Heart left ventricle (tissue), 16 donors: ENCODE measurements around the gene ELOB. TPM values are rescaled to one million over a fixed set of nuclear protein-coding genes. Genes with fewer than 3 reads are reported as not detected.
A peak's percentile ranks its signal among the peaks of the same experiment; 100 is the strongest.

Experiments used
- ATAC-seq, 4 donors: fragments of 200-7000 bp; cut with Tn5 transposase; one replicate each; pipeline ENCODE4 v1.9.1; 2020 to 2022; ENCODE audit warnings: moderate library complexity in 4 of 4, mild to moderate bottlenecking in 3 of 4, moderate number of reproducible peaks in 1 of 4
- DNase-seq, 5 donors: peaks; one replicate each; pipeline ENCODE4 v3.0.0-alpha.2; 2020
- H3K27ac ChIP-seq, 12 donors: fragments of 200-600 bp; sonication (generic) in 4 of 12; one replicate each; pipeline versions ENCODE4 v1.5.0 to v1.8.0; 2016 to 2022; ENCODE audit warnings: mild to moderate bottlenecking in 2 of 12
- H3K27me3 ChIP-seq, 9 donors: fragments of 200-600 bp; sonication (generic) in 2 of 9; one replicate each; pipeline versions ENCODE4 v1.5.1 to v1.8.0; 2016 to 2022; ENCODE audit warnings: mild to moderate bottlenecking in 3 of 9
- H3K36me3 ChIP-seq, 9 donors: fragments of 200-600 bp; sonication (generic) in 2 of 9; one replicate each; pipeline versions ENCODE4 v1.5.0 to v1.8.0; 2018 to 2022; ENCODE audit warnings: mild to moderate bottlenecking in 2 of 9
- H3K4me1 ChIP-seq, 12 donors: fragments of 200-600 bp; sonication (generic) in 4 of 12; one replicate each; pipeline versions ENCODE4 v1.5.0 to v1.8.0; 2016 to 2022; ENCODE audit warnings: mild to moderate bottlenecking in 3 of 12
- H3K4me3 ChIP-seq, 12 donors: fragments of 200-600 bp; sonication (generic) in 4 of 12; one replicate each; pipeline versions ENCODE4 v1.5.0 to v1.8.0; 2017 to 2022; ENCODE audit warnings: mild to moderate bottlenecking in 9 of 12, moderate library complexity in 4 of 12
- H3K9me3 ChIP-seq, 12 donors: fragments of 200-600 bp; sonication (generic) in 4 of 12; one replicate each; pipeline versions ENCODE4 v1.5.0 to v1.8.0; 2016 to 2022; ENCODE audit warnings: mild to moderate bottlenecking in 1 of 12
- POLR2A ChIP-seq, 2 donors: fragments of 450-650 bp; IDR thresholded peaks; one replicate each; pipeline ENCODE4 v1.6.1; 2017; ENCODE audit warnings: antibody characterized with exemption in 2 of 2, mild to moderate bottlenecking in 2 of 2, moderate library complexity in 2 of 2
- WGBS, 4 donors: extraction: QIAGEN DNeasy Blood & Tissue Kit in 2 of 4; methylation state at CpG; one replicate each; pipeline versions ENCODE4 v1.1.5 to v1.1.7; 2013 to 2018; 5-methylcytosine and 5-hydroxymethylcytosine counted together
- intact Hi-C, 10 donors: fragments of 100-400 bp; cut with DNase I; formaldehyde crosslinking; loops; one replicate each; pipeline versions ENCODE4 v1.11.1 to v1.14.2; 2022
- polyA plus RNA-seq, 2 donors: library from polyadenylated mRNA; stranded (reverse); fragments of 200-250 nt; gene quantifications; one replicate each; pipeline ENCODE4 v1.2.3, GENCODE V29; 2013
- total RNA-seq, 9 donors: library from RNA; depleted of rRNA in 2 of 9; stranded (reverse); fragments of >200 nt in 2 of 9; fragmentation: NEBNext Ultra II Directional in 3 of 9; extraction: Animal tissue kit (Norgen Biotek cat#: 25700) in 3 of 9; gene quantifications; one replicate each; pipeline versions ENCODE4 v1.1.0 to v1.2.4, GENCODE V29; 2016 to 2023
- TF ChIP-seq, protein P1 (sequence below), 12 donors: fragments of 200-600 bp; sonication (generic) in 4 of 12; IDR thresholded peaks; one replicate each; pipeline versions ENCODE4 v1.5.0 to v1.8.0; 2018 to 2022; ENCODE audit warnings: antibody characterized with exemption in 12 of 12, mild to moderate bottlenecking in 5 of 12
- donor health status: ischemic (EF 13 %, LVEDD 7.1; RV severe dilation, severe dysfunction).
- donor health status: healthy with polysubstance abuse.
- donor health status: DM: no; HTN: yes; CAD: no.
- donor health status: DM: no; HTN: no; CAD: no.
- donor health status: ischemic (EF 25% LVEDD 6.9; RV normal size, moderate dysfunction).
- donor health status: ischemic (EF 25% LVEDD 5.7; RV mildly dilated, moderate dysfunction).
- donor health status: healthy.
- donor health status: DM: yes; HTN: yes; CAD: no.
- donor health status: ischemic (EF 35%, LVEDD 5.7; RV mildly dilated, moderate dysfunction).
- donor health status: nonischemic (EF 11% LVEDD 7.7; RV severe dilation, severe dysfunction).
- donor health status: DM: yes; HTN: yes; CAD: no.
- donor health status: PGD.
- donor health status: ischemic (EF 29% LVEDD 5.4; RV normal size, mild dysfunction).
- donor health status: nonischemic (EF 23%, LVEDD 6.1; RV moderate dilation, normal function).

ELOB gene
- total and polyA plus RNA-seq, 11 donors: 213 to 1,067 (median 325) TPM

DNA sequence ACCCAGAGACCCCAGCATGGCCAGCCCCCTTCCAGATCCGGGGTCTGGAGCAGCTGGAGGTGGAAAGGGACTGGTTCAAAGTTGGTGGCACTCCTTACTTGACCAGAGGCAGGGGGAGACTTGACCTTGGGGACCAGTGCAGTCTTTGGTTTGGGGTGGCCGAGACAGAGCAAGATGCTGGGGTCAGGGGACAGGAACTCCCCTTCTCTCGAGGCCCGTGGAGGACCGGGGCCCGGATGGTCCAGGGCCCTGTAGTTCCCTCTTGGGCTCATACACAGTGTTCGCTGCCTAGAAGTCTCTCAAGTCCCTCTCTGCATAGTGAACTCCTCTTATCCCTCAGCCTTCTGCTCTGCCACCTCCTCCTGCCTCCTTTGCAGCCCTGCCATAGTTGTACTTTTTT lies 10.9 kb upstream of the ELOB start:
- no peaks in the 10 kb centered on the region for H3K36me3 ChIP-seq
- intact Hi-C loops: loop anchor here in 1 of 10 donors (10.0 kb wide), 1 partner anchor 77 kb away; no protein-coding TSS in a partner anchor
- peaks cover 0 to 12% (median 1%) of the 10 kb centered on the region in 12 donors for H3K4me1 ChIP-seq
- TF ChIP-seq, protein P1, sequence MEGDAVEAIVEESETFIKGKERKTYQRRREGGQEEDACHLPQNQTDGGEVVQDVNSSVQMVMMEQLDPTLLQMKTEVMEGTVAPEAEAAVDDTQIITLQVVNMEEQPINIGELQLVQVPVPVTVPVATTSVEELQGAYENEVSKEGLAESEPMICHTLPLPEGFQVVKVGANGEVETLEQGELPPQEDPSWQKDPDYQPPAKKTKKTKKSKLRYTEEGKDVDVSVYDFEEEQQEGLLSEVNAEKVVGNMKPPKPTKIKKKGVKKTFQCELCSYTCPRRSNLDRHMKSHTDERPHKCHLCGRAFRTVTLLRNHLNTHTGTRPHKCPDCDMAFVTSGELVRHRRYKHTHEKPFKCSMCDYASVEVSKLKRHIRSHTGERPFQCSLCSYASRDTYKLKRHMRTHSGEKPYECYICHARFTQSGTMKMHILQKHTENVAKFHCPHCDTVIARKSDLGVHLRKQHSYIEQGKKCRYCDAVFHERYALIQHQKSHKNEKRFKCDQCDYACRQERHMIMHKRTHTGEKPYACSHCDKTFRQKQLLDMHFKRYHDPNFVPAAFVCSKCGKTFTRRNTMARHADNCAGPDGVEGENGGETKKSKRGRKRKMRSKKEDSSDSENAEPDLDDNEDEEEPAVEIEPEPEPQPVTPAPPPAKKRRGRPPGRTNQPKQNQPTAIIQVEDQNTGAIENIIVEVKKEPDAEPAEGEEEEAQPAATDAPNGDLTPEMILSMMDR (IDR thresholded peaks at IDR 0.05): no peak
- no peak for TF ChIP-seq POLR2A (IDR thresholded peaks at IDR 0.05)
- 40 to 48% (median 41%) methylated on average over 6 to 7 of the region's 7 CpGs for WGBS, 4 donors
- no peak overlapping the region for H3K27ac ChIP-seq
- no peaks in the 10 kb centered on the region for H3K9me3 ChIP-seq
- peaks cover 21 to 65% (median 47%) of the 10 kb centered on the region in 9 donors for H3K27me3 ChIP-seq
- no peak overlapping the region for H3K4me3 ChIP-seq
- ATAC-seq: no peak
- peak in 1 of 5 donors; percentile 5 for DNase-seq

DNA sequence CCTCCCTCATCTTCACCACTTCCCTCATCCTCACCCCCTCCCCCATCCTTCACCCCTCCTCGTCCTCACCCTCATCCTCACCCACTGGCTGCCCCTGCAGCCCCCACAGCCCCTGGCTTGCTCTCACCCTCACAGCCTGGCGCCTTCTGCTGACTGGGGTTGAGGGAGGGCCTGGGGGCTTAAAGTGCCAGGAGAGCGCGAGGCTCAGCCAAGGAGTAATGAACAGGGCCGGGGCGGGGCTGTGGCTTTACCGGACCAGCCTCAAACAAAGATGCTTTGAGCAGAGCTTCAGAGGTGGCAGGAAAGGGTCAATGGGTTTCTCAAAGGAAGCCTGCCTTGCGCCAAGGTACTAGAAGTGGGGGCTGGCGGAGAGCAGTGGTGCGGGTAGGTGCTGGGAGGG lies 10.3 kb upstream of the ELOB start, which contains the start of gene PRSS33:
Gene PRSS33 (minus strand): TSS at position 155 of the 400 bp plus-strand sequence. CDS start 1,013 bp downstream, outside the sequence.
- no peak for ATAC-seq
- Histone ChIP-seq H3K9me3 (no peaks in the 10 kb centered on the region), H3K27ac (no peak within 1 kb of the TSS), H3K27me3 (peaks cover 21 to 64% (median 47%) of the 10 kb centered on the region in 9 donors), H3K4me3 (no peak within 1 kb of the TSS), H3K4me1 (peaks cover 0 to 12% (median 1%) of the 10 kb centered on the region in 12 donors), H3K36me3 (no peaks in the 10 kb centered on the region)
- WGBS, 4 donors: 34 to 45% (median 36%) methylated on average over 10 of the region's 10 CpGs
- peak in 1 of 5 donors; percentile 11 for DNase-seq
- no peak for TF ChIP-seq POLR2A (IDR thresholded peaks at IDR 0.05)
- TF ChIP-seq, protein P1 (IDR thresholded peaks at IDR 0.05): no peak
- intact Hi-C loops: loop anchor here in 1 of 10 donors (10.0 kb wide), 1 partner anchor 77 kb away; no protein-coding TSS in a partner anchor

DNA sequence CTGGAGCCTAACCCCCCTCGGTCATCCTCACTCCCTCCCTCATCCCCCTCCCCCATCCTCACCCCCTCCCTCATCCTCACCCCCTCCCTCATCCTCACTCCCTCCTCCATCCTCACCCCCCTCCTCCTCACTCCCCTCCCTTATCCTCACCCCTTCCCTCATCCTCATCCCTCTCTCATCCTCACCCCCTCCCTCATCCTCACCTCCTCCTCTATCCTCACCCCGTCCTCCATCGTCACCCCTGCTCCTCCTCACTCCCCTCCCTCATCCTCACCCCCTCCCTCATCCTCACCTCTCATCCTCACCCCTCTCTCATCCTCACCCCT lies 9.7 kb upstream of the ELOB start:
- WGBS, 4 donors: 54 to 65% (median 60%) methylated on average over 3 of the region's 3 CpGs
- no peak overlapping the region for H3K4me3 ChIP-seq
- H3K4me1 ChIP-seq: peaks cover 0 to 12% (median 1%) of the 10 kb centered on the region in 12 donors
- DNase-seq: no peak
- no peak for ATAC-seq
- no peaks in the 10 kb centered on the region for H3K9me3 ChIP-seq
- H3K27ac ChIP-seq: no peak overlapping the region
- TF ChIP-seq POLR2A (IDR thresholded peaks at IDR 0.05): no peak
- TF ChIP-seq, protein P1 (IDR thresholded peaks at IDR 0.05): no peak
- peaks cover 21 to 64% (median 47%) of the 10 kb centered on the region in 9 donors for H3K27me3 ChIP-seq
- intact Hi-C loops: loop anchor here in 1 of 10 donors (10.0 kb wide), 1 partner anchor 78 kb away; no protein-coding TSS in a partner anchor
- no peaks in the 10 kb centered on the region for H3K36me3 ChIP-seq

DNA sequence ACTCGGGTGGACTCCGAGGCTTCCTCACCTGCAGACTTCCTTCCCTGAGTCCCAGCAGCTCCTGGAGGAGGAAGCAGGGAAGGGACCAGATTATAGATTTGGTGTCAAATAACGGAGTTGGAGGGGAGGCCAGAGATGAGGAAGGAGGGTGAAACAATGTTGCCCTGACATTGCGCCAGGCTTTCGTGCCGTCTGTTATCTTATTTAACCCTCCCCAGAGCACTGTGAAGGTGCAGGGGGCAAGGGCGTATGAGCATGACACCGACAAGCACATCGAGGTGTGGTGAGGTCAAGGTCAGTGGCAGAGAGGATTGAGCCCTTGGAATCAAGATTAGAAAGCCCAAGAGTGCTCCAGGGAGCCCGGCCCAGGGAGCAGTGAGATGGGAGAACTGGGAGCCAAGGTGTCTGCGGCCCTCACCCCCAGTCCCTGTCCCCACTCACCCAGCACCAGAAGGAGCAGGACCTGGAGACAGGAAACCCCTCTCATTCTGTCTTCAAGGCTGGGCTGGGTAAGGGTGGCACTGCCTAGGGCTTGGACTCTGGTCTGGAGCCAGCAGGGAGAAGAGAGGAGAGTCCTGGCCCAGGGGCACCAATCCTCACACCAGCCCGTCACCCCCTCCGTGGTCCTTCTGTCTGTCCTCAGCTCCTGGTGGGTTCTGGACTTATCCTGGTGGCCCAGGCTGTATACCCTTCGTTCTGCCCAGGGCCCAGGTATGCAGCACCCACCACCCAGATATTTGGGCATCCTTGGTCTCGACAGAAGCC lies 9.2 kb upstream of the ELOB start:
- 47 to 52% (median 50%) methylated on average over 15 of the region's 15 CpGs for WGBS, 4 donors
- DNase-seq (peak in 1 of 5 donors; percentile 9), ATAC-seq (no peak)
- H3K27ac ChIP-seq: no peak overlapping the region
- no peaks in the 10 kb centered on the region for H3K36me3 ChIP-seq
- H3K27me3 ChIP-seq: peaks cover 21 to 59% (median 42%) of the 10 kb centered on the region in 9 donors
- no peak overlapping the region for H3K4me3 ChIP-seq
- intact Hi-C loops: loop anchor here in 1 of 10 donors (10.0 kb wide), 1 partner anchor 79 kb away; no protein-coding TSS in a partner anchor
- TF ChIP-seq, protein P1 (IDR thresholded peaks at IDR 0.05): no peak
- TF ChIP-seq POLR2A (IDR thresholded peaks at IDR 0.05): no peak
- no peaks in the 10 kb centered on the region for H3K9me3 ChIP-seq
- H3K4me1 ChIP-seq: peaks cover 0 to 12% (median 1%) of the 10 kb centered on the region in 12 donors
